GM23248 (cell line): Measurements from ENCODE around the gene FN1.

Experiments
- EZH2 ChIP-seq: fragments of 200-600 bp; sonication (generic); IDR thresholded peaks from 2 replicates; pipeline ENCODE4 v1.6.1; 2018; ENCODE audit warnings: antibody characterized with exemption, mild to moderate bottlenecking; ENCODE audit not compliant: insufficient read depth, poor library complexity, severe bottlenecking
- EZH2phosphoT487 ChIP-seq: fragments of 200-600 bp; sonication (generic); IDR thresholded peaks from 2 replicates; pipeline ENCODE4 v1.6.1; 2018; ENCODE audit warnings: antibody characterized with exemption, moderate library complexity, mild to moderate bottlenecking, low read depth; ENCODE audit not compliant: insufficient read depth

GRCh38 chr2:215356334-215356947 is 79.4 kb downstream of the FN1 start:
- TF ChIP-seq EZH2 (no peak), EZH2phosphoT487 (no peak)
